Peyer's patch (tissue), 4 donors: ENCODE data around the gene UBAC2. TPM values are rescaled to one million over a fixed set of nuclear protein-coding genes. Genes with fewer than 3 reads are reported as not detected.

Experiments used
- DNase-seq, 3 donors: peaks; one replicate each; pipeline ENCODE4 v3.0.0-alpha.2; 2017 to 2019
- H3K27ac ChIP-seq, 4 donors: fragments of 200-600 bp; sonication (generic); one replicate each; pipeline ENCODE4 v1.5.1; 2016 to 2019
- H3K27me3 ChIP-seq, 2 donors: fragments of 200-600 bp; sonication (generic); one replicate each; pipeline ENCODE4 v1.5.1; 2019
- H3K36me3 ChIP-seq, 3 donors: fragments of 200-600 bp; sonication (generic); one replicate each; pipeline ENCODE4 v1.5.1; 2016 to 2019
- H3K4me1 ChIP-seq, 4 donors: fragments of 200-600 bp; sonication (generic); one replicate each; pipeline ENCODE4 v1.5.1; 2016 to 2019
- H3K4me3 ChIP-seq, 4 donors: fragments of 200-600 bp; sonication (generic); 1 replicate in 3 of 4; 2 replicates in 1 of 4; pipeline ENCODE4 v1.5.1; 2016 to 2019; ENCODE audit warnings: mild to moderate bottlenecking in 1 of 4
- H3K9me3 ChIP-seq, 4 donors: fragments of 200-600 bp; sonication (generic); one replicate each; pipeline ENCODE4 v1.5.1; 2016 to 2019; ENCODE audit warnings: mild to moderate bottlenecking in 1 of 4
- CTCF ChIP-seq, 6 experiments: fragments of 450-650 bp in 4 of 6; fragments of 200-600 bp in 2 of 6; sonication (generic) in 1 of 6; IDR thresholded peaks; one replicate each; pipeline ENCODE4 v1.5.1; 2017 to 2019; ENCODE audit warnings: antibody characterized with exemption in 6 of 6, mild to moderate bottlenecking in 3 of 6, moderate library complexity in 1 of 6
- POLR2A ChIP-seq, 2 donors: fragments of 450-650 bp; IDR thresholded peaks; one replicate each; pipeline ENCODE4 v1.5.1; 2017; ENCODE audit warnings: antibody characterized with exemption in 2 of 2, mild to moderate bottlenecking in 2 of 2, moderate library complexity in 2 of 2
- total RNA-seq, 4 donors: library from RNA; depleted of rRNA; stranded (reverse); fragments of >200 nt; gene quantifications; one replicate each; pipeline ENCODE4 v1.1.0, GENCODE V29; 2016

The UBAC2 gene
- total RNA-seq, 4 donors from 2014 or later: 38.8 to 67.8 (median 63.4) TPM

GRCh38 chr13:99290894-99291293 lies 90.2 kb downstream of the UBAC2 start:
- H3K9me3 ChIP-seq: no peaks in the 10 kb centered on the region
- no peak for DNase-seq
- H3K4me1 ChIP-seq: peaks cover 0 to 28% (median 11%) of the 10 kb centered on the region in 4 donors
- no peak overlapping the region for H3K4me3 ChIP-seq
- no peaks in the 10 kb centered on the region for H3K27me3 ChIP-seq
- TF ChIP-seq POLR2A (IDR thresholded peaks at IDR 0.05) (no peak), CTCF (IDR thresholded peaks at IDR 0.05) (no peak)
- no peaks in the 10 kb centered on the region for H3K36me3 ChIP-seq
- H3K27ac ChIP-seq: no peak overlapping the region

GRCh38 chr13:99293178-99293577 lies 92.5 kb downstream of the UBAC2 start:
- Histone ChIP-seq H3K27me3 (no peaks in the 10 kb centered on the region), H3K27ac (peak overlapping the region in 1 of 4 donors; percentile 34), H3K4me1 (peaks cover 0 to 23% (median 8%) of the 10 kb centered on the region in 4 donors), H3K36me3 (no peaks in the 10 kb centered on the region), H3K4me3 (no peak overlapping the region), H3K9me3 (no peaks in the 10 kb centered on the region)
- no peak for TF ChIP-seq POLR2A (IDR thresholded peaks at IDR 0.05)
- no peak for TF ChIP-seq CTCF (IDR thresholded peaks at IDR 0.05)
- DNase-seq: no peak

- Histone ChIP-seq H3K4me1 (peaks cover 0 to 26% (median 11%) of the 10 kb centered on the region in 4 donors), H3K27me3 (no peaks in the 10 kb centered on the region), H3K9me3 (no peaks in the 10 kb centered on the region), H3K36me3 (no peaks in the 10 kb centered on the region), H3K27ac (peak overlapping the region in 2 of 4 donors; percentile 48 to 51), H3K4me3 (no peak overlapping the region)
- TF ChIP-seq POLR2A (IDR thresholded peaks at IDR 0.05) (no peak), CTCF (IDR thresholded peaks at IDR 0.05) (no peak)
- DNase-seq: no peak
Measured at GRCh38 chr13:99294198-99294597, 93.5 kb downstream of the UBAC2 start.

- H3K27me3 ChIP-seq: no peaks in the 10 kb centered on the region
- DNase-seq: no peak
- no peak overlapping the region for H3K4me3 ChIP-seq
- H3K9me3 ChIP-seq: no peaks in the 10 kb centered on the region
- H3K27ac ChIP-seq: peak overlapping the region in 2 of 4 donors; percentile 2 to 85
- TF ChIP-seq CTCF (IDR thresholded peaks at IDR 0.05): no peak
- TF ChIP-seq POLR2A (IDR thresholded peaks at IDR 0.05): no peak
- H3K36me3 ChIP-seq: no peaks in the 10 kb centered on the region
- peaks cover 0 to 27% (median 11%) of the 10 kb centered on the region in 4 donors for H3K4me1 ChIP-seq
Measured at GRCh38 chr13:99294958-99295357, 94.3 kb downstream of the UBAC2 start.

- H3K9me3 ChIP-seq: no peaks in the 10 kb centered on the region
- DNase-seq: no peak
- H3K27me3 ChIP-seq: no peaks in the 10 kb centered on the region
- H3K27ac ChIP-seq: peak overlapping the region in 2 of 4 donors; percentile 2 to 85
- peaks cover 0 to 30% (median 11%) of the 10 kb centered on the region in 4 donors for H3K4me1 ChIP-seq
- H3K4me3 ChIP-seq: no peak overlapping the region
- TF ChIP-seq POLR2A (IDR thresholded peaks at IDR 0.05) (no peak), CTCF (IDR thresholded peaks at IDR 0.05) (no peak)
- H3K36me3 ChIP-seq: no peaks in the 10 kb centered on the region
Measured at GRCh38 chr13:99295488-99296252, 95.0 kb downstream of the UBAC2 start.
